Measurements from ENCODE around the gene PDPR.
"Not testable (repeated sequence)": the region's sequence is repeated elsewhere in the genome, so short reads cannot be mapped to it uniquely, and the experiment has no call there.

GRCh38 chr16:70190574-70190973, 76.4 kb downstream of the PDPR start:
- TF ChIP-seq CTCF (IDR thresholded peaks at IDR 0.05; ENCODE audit: poor library complexity, severe bottlenecking); TAF1 (IDR thresholded peaks at IDR 0.05; ENCODE audit: low read depth); EP300 (conservative IDR thresholded peaks at IDR 0.05; ENCODE audit: poor library complexity, severe bottlenecking); POLR2AphosphoS5 (IDR thresholded peaks at IDR 0.05); SMC3 (conservative IDR thresholded peaks at IDR 0.05; ENCODE audit: poor library complexity); RAD21 (conservative IDR thresholded peaks at IDR 0.05); EZH2 (IDR thresholded peaks at IDR 0.05; ENCODE audit: borderline replicate concordance, insufficient read depth, low read length, poor library complexity, severe bottlenecking): not testable (repeated sequence)

Data from neural cell (in vitro differentiated cells).